K562 (cell line): ENCODE measurements around the gene IQCN. TPM values are rescaled to one million over a fixed set of nuclear protein-coding genes. Genes with fewer than 3 reads are reported as not detected.

ENCODE experiments used
- AFF4 ChIP-seq: sonication (generic); formaldehyde crosslinking; IDR thresholded peaks from 2 replicates; pipeline ENCODE4 v1.8.0; 2023; ENCODE audit warnings: mild to moderate bottlenecking, missing genetic modification reagents
- BHLHE40 ChIP-seq: IDR thresholded peaks from 2 replicates; pipeline ENCODE4 v1.6.1; 2011; ENCODE audit warnings: low read length, improper control_type of control experiment
- CXXC5 ChIP-seq: fragments of 250-450 bp; sonication (Bioruptor Pico); IDR thresholded peaks from 2 replicates; pipeline ENCODE4 v1.8.0; 2022; ENCODE audit warnings: inconsistent platforms, mild to moderate bottlenecking, moderate library complexity
- HBP1 ChIP-seq: fragments of 450-650 bp; formaldehyde crosslinking; IDR thresholded peaks from 2 replicates; pipeline ENCODE4 v1.4.0; 2022; ENCODE audit warnings: missing genetic modification characterization
- NR3C1 ChIP-seq: sonication (generic); formaldehyde crosslinking; IDR thresholded peaks from 2 replicates; pipeline ENCODE4 v1.8.1; 2022; ENCODE audit warnings: missing genetic modification reagents
- PHB2 ChIP-seq: fragments of 450-650 bp; IDR thresholded peaks from 2 replicates; pipeline ENCODE4 v1.6.1; 2017; ENCODE audit warnings: low read depth
- PHF21A ChIP-seq: fragments of 450-650 bp; IDR thresholded peaks from 2 replicates; pipeline ENCODE4 v1.6.1; 2017; ENCODE audit warnings: low read depth, borderline replicate concordance
- PTTG1 ChIP-seq: fragments of 450-650 bp; IDR thresholded peaks from 2 replicates; pipeline ENCODE4 v1.6.1; 2016; ENCODE audit warnings: low read depth, mild to moderate bottlenecking, missing genetic modification characterization, missing compliant biosample characterization
- RFX1 ChIP-seq: fragments of 450-650 bp; IDR thresholded peaks from 2 replicates; pipeline ENCODE4 v1.6.1; 2016; ENCODE audit warnings: mild to moderate bottlenecking, moderate library complexity
- SRSF7 ChIP-seq: fragments of 200-400 bp; formaldehyde crosslinking; optimal IDR thresholded peaks from 2 replicates; pipeline ENCODE3; 2017; ENCODE audit warnings: mild to moderate bottlenecking, low read depth, low read length
- TAF7 ChIP-seq: fragments of 450-650 bp; IDR thresholded peaks from 2 replicates; pipeline ENCODE4 v1.6.1; 2016; ENCODE audit warnings: missing genetic modification characterization, missing compliant biosample characterization
- TAF9B ChIP-seq: fragments of 450-650 bp; IDR thresholded peaks from 2 replicates; pipeline ENCODE4 v1.6.1; 2018; ENCODE audit warnings: mild to moderate bottlenecking; ENCODE audit not compliant: partially characterized antibody
- TBP ChIP-seq: optimal IDR thresholded peaks from 2 replicates; pipeline ENCODE3; 2011; ENCODE audit warnings: low read depth, low read length, improper control_type of control experiment
- TGIF2 ChIP-seq: sonication (generic); formaldehyde crosslinking; IDR thresholded peaks from 2 replicates; pipeline ENCODE4 v1.8.1; 2022; ENCODE audit warnings: mild to moderate bottlenecking, missing genetic modification reagents, moderate library complexity
- ZFPM2 ChIP-seq: fragments of 250-450 bp; sonication (Bioruptor Pico); IDR thresholded peaks from 2 replicates; pipeline ENCODE4 v1.5.1; 2022; ENCODE audit warnings: mild to moderate bottlenecking
- ZNF12 ChIP-seq: sonication (generic); formaldehyde crosslinking; IDR thresholded peaks from 2 replicates; pipeline ENCODE4 v1.4.0; 2020; ENCODE audit warnings: mild to moderate bottlenecking, missing genetic modification reagents
- ZNF174 ChIP-seq: fragments of 250-450 bp; sonication (Bioruptor Pico); IDR thresholded peaks from 2 replicates; pipeline ENCODE4 v1.4.0; 2020; ENCODE audit warnings: mild to moderate bottlenecking
- ZNF384 ChIP-seq: IDR thresholded peaks from 2 replicates; pipeline ENCODE4 v1.6.1; 2012; ENCODE audit warnings: low read depth, low read length, improper control_type of control experiment
- ZNF668 ChIP-seq: fragments of 250-450 bp; sonication (Bioruptor Pico); IDR thresholded peaks from 2 replicates; pipeline ENCODE4 v1.8.0; 2022; ENCODE audit warnings: mild to moderate bottlenecking, inconsistent platforms
- polyA plus RNA-seq, 8 experiments: library from polyadenylated mRNA; depleted of rRNA in 4 of 8; stranded (reverse) in 5 of 8; unstranded in 3 of 8; fragments of >200 nt; fragmentation: Nextera tagmentation in 2 of 8; fragmentation: Illumina TruSeq in 1 of 8; extraction: Ambion mirVana in 2 of 8; extraction: Trizol in 1 of 8; gene quantifications; 2 replicates each; pipeline versions ENCODE4 v1.2.1 to v1.2.3, GENCODE V29; 2011 to 2014; ENCODE audit warnings: inconsistent platforms in 1 of 8, missing spikeins in 1 of 8
- total RNA-seq, 7 experiments: library from RNA; depleted of rRNA in 6 of 7; stranded (reverse); fragments of >200 nt in 6 of 7; fragmentation: Illumina TruSeq in 2 of 7; extraction: Trizol in 2 of 7; gene quantifications; 2 replicates each; pipeline versions ENCODE4 v1.2.1 to v1.2.3, GENCODE V29; 2011 to 2021; ENCODE audit warnings: low replicate concordance in 1 of 7
- TF ChIP-seq, protein P1 (sequence below): fragments of 250-450 bp; sonication (Bioruptor Pico); IDR thresholded peaks from 2 replicates; pipeline ENCODE4 v1.5.1; 2021; ENCODE audit warnings: mild to moderate bottlenecking

IQCN gene
- total and polyA plus RNA-seq, 9 of the 15 experiments (the other 6 are each of a cell fraction or from before 2014, with no cell fraction given): 0.01 to 0.07 (median 0.04) TPM; not detected in 3

DNA sequence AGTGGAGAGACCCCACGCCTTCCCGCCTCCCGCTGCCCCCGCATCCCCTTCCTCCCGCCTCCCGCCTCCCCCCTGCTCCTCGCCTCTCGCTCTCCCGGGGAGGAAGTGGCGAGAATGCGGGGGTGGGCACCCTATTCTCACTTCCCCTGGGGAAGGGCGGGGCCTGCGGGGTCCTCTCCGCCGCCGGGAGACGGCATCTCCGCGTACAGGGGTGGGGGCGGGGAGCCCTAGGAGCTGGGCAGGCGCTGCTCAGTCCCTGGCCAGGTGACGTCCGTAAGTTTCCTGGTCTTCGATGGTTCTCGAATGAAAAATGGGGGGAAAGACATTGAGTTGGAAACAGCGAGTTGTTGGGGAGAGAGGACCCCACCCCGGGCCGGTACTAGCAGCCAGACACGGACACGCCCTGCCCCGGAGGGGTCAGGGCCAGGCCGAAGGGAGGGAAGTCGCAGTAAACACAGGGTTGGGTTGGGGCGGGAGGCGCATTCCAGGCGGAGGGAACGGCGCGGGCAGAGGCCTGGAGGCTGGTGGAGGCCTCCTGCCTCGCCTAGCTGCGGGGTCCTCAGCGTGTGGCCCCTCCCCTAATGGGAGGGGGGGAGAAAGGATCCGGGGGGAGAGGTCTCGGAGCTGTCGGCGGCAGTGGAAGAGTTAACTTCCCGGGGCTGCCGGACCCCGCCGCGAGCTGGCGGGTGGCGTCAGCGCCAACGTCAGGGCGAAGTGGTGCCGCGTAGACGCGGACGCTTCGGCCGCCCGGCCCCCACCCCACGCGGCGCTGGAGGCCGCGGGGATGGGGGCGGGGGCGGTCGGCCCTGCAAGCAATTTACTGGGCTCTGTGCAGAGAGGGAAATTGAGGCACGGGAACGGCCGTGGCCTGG is 17.6 kb upstream of the IQCN start (continued):
- TF ChIP-seq AFF4 (peak; percentile 81; the same call in 1 of the 2 replicates), PHF21A (0 out of 2 replicates have a peak, but pooled peaks have one; percentile 65), ZNF174 (CRISPR knock-in tag) (no peak), PTTG1 (no peak), ZNF668 (CRISPR knock-in tag) (no peak), ZFPM2 (CRISPR knock-in tag) (no peak; the same call in 1 of the 2 replicates), TGIF2 (CRISPR knock-in tag) (no peak), TBP (peak; percentile 44), HBP1 (CRISPR knock-in tag) (no peak), NR3C1 (CRISPR knock-in tag) (no peak; the same call in 1 of the 2 replicates), SRSF7 (no peak), ZNF12 (CRISPR knock-in tag) (0 out of 2 replicates have a peak, but pooled peaks have one; percentile 42), ZNF384 (no peak), PHB2 (no peak), CXXC5 (CRISPR knock-in tag) (peak; percentile 88), TAF7 (tag) (peak; percentile 47), RFX1 (no peak; the same call in 1 of the 2 replicates), BHLHE40 (no peak), TAF9B (peak; percentile 65)
- TF ChIP-seq, protein P1, sequence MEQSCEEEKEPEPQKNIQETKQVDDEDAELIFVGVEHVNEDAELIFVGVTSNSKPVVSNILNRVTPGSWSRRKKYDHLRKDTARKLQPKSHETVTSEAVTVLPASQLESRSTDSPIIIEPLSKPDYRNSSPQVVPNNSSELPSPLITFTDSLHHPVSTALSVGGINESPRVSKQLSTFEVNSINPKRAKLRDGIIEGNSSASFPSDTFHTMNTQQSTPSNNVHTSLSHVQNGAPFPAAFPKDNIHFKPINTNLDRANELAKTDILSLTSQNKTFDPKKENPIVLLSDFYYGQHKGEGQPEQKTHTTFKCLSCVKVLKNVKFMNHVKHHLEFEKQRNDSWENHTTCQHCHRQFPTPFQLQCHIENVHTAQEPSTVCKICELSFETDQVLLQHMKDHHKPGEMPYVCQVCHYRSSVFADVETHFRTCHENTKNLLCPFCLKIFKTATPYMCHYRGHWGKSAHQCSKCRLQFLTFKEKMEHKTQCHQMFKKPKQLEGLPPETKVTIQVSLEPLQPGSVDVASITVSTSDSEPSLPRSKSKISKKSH (CRISPR knock-in tag): no peak
